Karpas-422 (cell line): ENCODE data around the gene DCTN2. TPM values are rescaled to one million over a fixed set of nuclear protein-coding genes. Genes with fewer than 3 reads are reported as not detected.

Experiments
- DNase-seq: peaks from one replicate; pipeline ENCODE4 v3.0.0-alpha.2; 2015
- H2AFZ ChIP-seq: fragments of 200-600 bp; sonication (generic); 2 replicates; pipeline ENCODE4 v1.6.1; 2014; ENCODE audit warnings: antibody characterized with exemption, low read length, mixed read lengths
- H3K27ac ChIP-seq: fragments of 200-600 bp; sonication (generic); 2 replicates; pipeline ENCODE4 v1.5.1; 2014; ENCODE audit warnings: mild to moderate bottlenecking, low read length, moderate library complexity
- H3K27me3 ChIP-seq: fragments of 200-600 bp; sonication (generic); 2 replicates; pipeline ENCODE4 v1.6.1; 2014; ENCODE audit warnings: low read length, mixed read lengths
- H3K36me3 ChIP-seq: fragments of 200-600 bp; sonication (generic); 2 replicates; pipeline ENCODE4 v1.6.1; 2014; ENCODE audit warnings: low read length, mixed read lengths; ENCODE audit not compliant: insufficient read depth
- H3K4me1 ChIP-seq: fragments of 200-600 bp; sonication (generic); 2 replicates; pipeline ENCODE4 v1.6.1; 2014; ENCODE audit warnings: mild to moderate bottlenecking, low read length, mixed read lengths
- H3K4me2 ChIP-seq: fragments of 200-600 bp; sonication (generic); 2 replicates; pipeline ENCODE4 v1.6.1; 2014; ENCODE audit warnings: low read length, low read depth, mild to moderate bottlenecking; ENCODE audit not compliant: poor library complexity, severe bottlenecking
- H3K4me3 ChIP-seq: fragments of 200-600 bp; sonication (generic); 2 replicates; pipeline ENCODE4 v1.5.1; 2014; ENCODE audit warnings: mild to moderate bottlenecking, antibody characterized with exemption, low read length, mixed read lengths
- H3K79me2 ChIP-seq: fragments of 200-600 bp; sonication (generic); 2 replicates; pipeline ENCODE4 v1.6.1; 2014; ENCODE audit warnings: mild to moderate bottlenecking, low read length, mixed read lengths
- H3K9ac ChIP-seq: fragments of 200-600 bp; sonication (generic); 2 replicates; pipeline ENCODE4 v1.6.0; 2014; ENCODE audit warnings: low read length
- H3K9me2 ChIP-seq: fragments of 200-600 bp; sonication (generic), shearing (Covaris generic); replicated peaks from 2 replicates; pipeline ENCODE4 v1.6.0; 2014; ENCODE audit warnings: mild to moderate bottlenecking, low read length, moderate library complexity; ENCODE audit not compliant: insufficient read depth
- H3K9me3 ChIP-seq: fragments of 300-700, 200-600 bp; sonication (generic); 2 replicates; pipeline ENCODE4 v1.6.1; 2014; ENCODE audit warnings: low read length, mixed read lengths
- H4K20me1 ChIP-seq: fragments of 200-600 bp; sonication (generic); 2 replicates; pipeline ENCODE4 v1.6.1; 2014; ENCODE audit warnings: mild to moderate bottlenecking, antibody characterized with exemption, low read length, low read depth; ENCODE audit not compliant: insufficient read depth
- total RNA-seq: library from RNA; depleted of rRNA; stranded (reverse); fragments of >200 nt; shearing (Covaris generic); gene quantifications from 2 replicates; pipeline ENCODE4 v1.2.3, GENCODE V29; 2014; ENCODE audit warnings: low replicate concordance

Gene DCTN2
- total RNA-seq, 1 experiment from 2014 or later, result 77.9 TPM

GRCh38 chr12:57525615-57526383, 21.2 kb downstream of the DCTN2 start:
- Histone ChIP-seq H3K27ac (no peak overlapping the region), H2AFZ (no peak overlapping the region), H3K79me2 (peaks cover 29% of the 10 kb centered on the region), H3K36me3 (peaks cover 22% of the 10 kb centered on the region), H3K27me3 (no peaks in the 10 kb centered on the region), H3K4me3 (no peak overlapping the region), H4K20me1 (0 out of 2 replicates have a peak, but pooled peaks cover 11% of the 10 kb centered on the region), H3K9ac (no peak overlapping the region), H3K9me2 (no peaks in the 10 kb centered on the region), H3K9me3 (no peaks in the 10 kb centered on the region), H3K4me1 (peaks cover 38% of the 10 kb centered on the region), H3K4me2 (no peak overlapping the region)
- DNase-seq, result no peak

DNA sequence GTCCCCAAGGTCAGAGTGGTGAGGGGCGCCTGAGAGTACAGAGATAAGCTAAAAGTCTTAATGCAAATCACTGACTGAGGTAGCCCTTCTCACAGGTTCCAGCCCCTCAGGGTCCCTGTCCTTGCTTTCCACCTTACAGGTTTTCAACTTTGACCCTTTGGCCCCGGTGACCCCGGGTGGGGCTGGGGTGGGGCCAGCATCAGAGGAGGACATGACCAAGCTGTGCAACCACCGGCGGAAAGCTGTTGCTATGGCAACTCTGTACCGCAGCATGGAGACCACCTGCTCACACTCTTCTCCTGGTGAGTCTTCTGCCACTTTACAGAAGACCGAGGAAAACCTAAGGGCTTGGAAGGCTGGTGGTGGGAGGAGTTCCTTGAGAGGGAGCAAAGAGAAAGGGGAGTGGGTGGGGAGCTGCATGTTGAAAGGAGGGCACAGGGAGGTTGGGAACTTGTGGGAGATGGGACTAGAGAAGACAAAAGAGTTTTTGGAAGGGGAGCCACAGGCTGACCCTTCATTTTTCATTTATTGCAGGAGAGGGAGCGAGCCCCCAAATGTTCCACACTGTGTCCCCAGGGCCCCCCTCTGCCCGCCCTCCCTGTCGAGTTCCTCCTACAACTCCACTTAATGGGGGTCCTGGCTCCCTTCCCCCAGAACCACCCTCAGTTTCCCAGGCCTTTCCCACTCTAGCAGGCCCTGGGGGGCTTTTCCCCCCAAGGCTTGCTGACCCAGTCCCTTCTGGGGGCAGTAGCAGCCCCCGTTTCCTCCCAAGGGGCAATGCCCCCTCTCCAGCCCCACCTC, 22.0 kb downstream of the DCTN2 start:
- Histone ChIP-seq H3K4me3 (no peak overlapping the region), H3K36me3 (peaks cover 14% of the 10 kb centered on the region), H3K27me3 (no peaks in the 10 kb centered on the region), H3K4me1 (peaks cover 39% of the 10 kb centered on the region), H2AFZ (no peak overlapping the region), H3K9me3 (no peaks in the 10 kb centered on the region), H4K20me1 (peaks cover 12% of the 10 kb centered on the region; the same call in 1 of the 2 replicates), H3K9me2 (no peaks in the 10 kb centered on the region), H3K79me2 (peaks cover 32% of the 10 kb centered on the region), H3K4me2 (no peak overlapping the region), H3K9ac (peak overlapping the region; percentile 89; the same call in 1 of the 2 replicates), H3K27ac (no peak overlapping the region)
- DNase-seq, result no peak

DNA sequence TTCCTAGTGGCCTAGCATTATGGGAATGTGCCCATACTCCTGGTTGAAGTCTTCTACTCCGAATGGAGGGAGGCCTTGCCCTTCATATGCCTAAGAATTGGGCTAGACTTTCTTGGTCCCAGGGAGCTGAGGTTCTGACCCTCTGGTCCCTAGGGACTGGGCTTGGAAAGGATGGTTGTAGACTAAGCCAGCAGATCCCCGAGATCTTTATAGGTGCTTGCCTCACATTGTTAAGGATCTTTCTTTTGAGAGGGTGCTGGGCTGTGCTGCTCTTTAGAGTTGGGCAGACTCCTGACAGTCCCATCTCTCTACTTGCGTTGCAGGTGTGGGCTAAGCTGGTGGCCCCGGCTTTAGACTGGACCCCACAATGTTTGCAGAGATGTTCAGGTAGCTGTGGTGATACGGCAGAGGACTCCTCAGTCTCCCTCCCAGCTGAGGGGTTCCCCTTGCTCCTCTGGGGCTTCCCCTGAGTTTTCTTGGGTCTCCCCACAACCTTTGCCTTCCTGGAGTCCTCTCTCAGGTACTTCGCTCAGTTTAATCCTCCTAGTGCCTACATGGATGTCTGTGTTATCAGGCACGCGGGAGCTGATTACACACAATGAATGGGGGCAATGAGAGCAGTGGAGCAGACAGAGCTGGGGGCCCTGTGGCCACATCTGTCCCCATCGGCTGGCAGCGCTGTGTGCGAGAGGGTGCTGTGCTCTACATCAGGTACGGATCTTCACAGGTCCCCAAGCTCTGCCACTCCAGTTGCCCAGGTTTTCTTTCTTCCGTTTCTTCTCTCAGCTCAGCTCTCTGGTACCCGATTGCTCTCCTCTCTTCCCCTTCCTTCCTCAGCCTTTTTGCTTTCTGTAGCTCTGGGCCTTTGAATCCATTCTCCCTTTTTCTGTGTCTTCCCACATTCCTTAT, 23.0 kb downstream of the DCTN2 start:
- peak; percentile 56 for DNase-seq
- Histone ChIP-seq H3K9ac (peak overlapping the region; percentile 89), H3K4me1 (peaks cover 43% of the 10 kb centered on the region)

GRCh38 chr12:57522887-57523705, 23.9 kb downstream of the DCTN2 start:
- peak; percentile 83 for DNase-seq
- peaks cover 12% of the 10 kb centered on the region for H3K36me3 ChIP-seq
- peaks cover 30% of the 10 kb centered on the region; the same call in 1 of the 2 replicates for H4K20me1 ChIP-seq
- H3K27me3 ChIP-seq, result no peaks in the 10 kb centered on the region
- H3K79me2 ChIP-seq, result peaks cover 51% of the 10 kb centered on the region
- no peaks in the 10 kb centered on the region for H3K9me3 ChIP-seq
- peaks cover 52% of the 10 kb centered on the region for H3K4me1 ChIP-seq
- H3K4me2 ChIP-seq, result peak overlapping the region; percentile 92
- H3K4me3 ChIP-seq, result peak overlapping the region; percentile 92
- H3K27ac ChIP-seq, result peak overlapping the region; percentile 91
- H3K9ac ChIP-seq, result peak overlapping the region; percentile 89
- no peak overlapping the region for H2AFZ ChIP-seq
- H3K9me2 ChIP-seq, result no peaks in the 10 kb centered on the region

More for the DNA sequence above, 23.0 kb downstream of the DCTN2 start:
- peaks cover 23% of the 10 kb centered on the region; the same call in 1 of the 2 replicates for H4K20me1 ChIP-seq
- peaks cover 9% of the 10 kb centered on the region for H3K36me3 ChIP-seq
- H2AFZ ChIP-seq, result no peak overlapping the region
- H3K9me2 ChIP-seq, result no peaks in the 10 kb centered on the region
- H3K9me3 ChIP-seq, result no peaks in the 10 kb centered on the region
- H3K27ac ChIP-seq, result peak overlapping the region; percentile 91
- H3K27me3 ChIP-seq, result no peaks in the 10 kb centered on the region
- peak overlapping the region; percentile 92 for H3K4me2 ChIP-seq
- peaks cover 43% of the 10 kb centered on the region for H3K79me2 ChIP-seq
- H3K4me3 ChIP-seq, result peak overlapping the region; percentile 92

- peak within 1 kb of the TSS; percentile 91 for H3K27ac ChIP-seq
- H3K4me2 ChIP-seq, result peak within 1 kb of the TSS; percentile 92
- H3K4me3 ChIP-seq, result peak within 1 kb of the TSS; percentile 92
- peak within 1 kb of the TSS; percentile 89 for H3K9ac ChIP-seq
- peaks cover 53% of the 10 kb centered on the region for H3K4me1 ChIP-seq
- no peaks in the 10 kb centered on the region for H3K9me3 ChIP-seq
- no peaks in the 10 kb centered on the region for H3K27me3 ChIP-seq
- H3K79me2 ChIP-seq, result peaks cover 49% of the 10 kb centered on the region
- peak within 1 kb of the TSS; percentile 72 for H2AFZ ChIP-seq
- peak; percentile 95 for DNase-seq
- H4K20me1 ChIP-seq, result peaks cover 33% of the 10 kb centered on the region; the same call in 1 of the 2 replicates
- no peaks in the 10 kb centered on the region for H3K9me2 ChIP-seq
- peaks cover 14% of the 10 kb centered on the region for H3K36me3 ChIP-seq
Measured at GRCh38 chr12:57522011-57522886, 24.7 kb downstream of the DCTN2 start, which contains the start of gene MBD6. Gene MBD6, plus strand, starts transcription at chr12:57522824. Its CDS starts 1,480 bp downstream, at chr12:57524304.

- no peaks in the 10 kb centered on the region for H3K9me2 ChIP-seq
- peak overlapping the region; percentile 91 for H3K27ac ChIP-seq
- peak overlapping the region; percentile 92 for H3K4me3 ChIP-seq
- H3K4me1 ChIP-seq, result peaks cover 53% of the 10 kb centered on the region
- 0 out of 2 replicates have a peak overlapping the region, but pooled peaks have one; percentile 72 for H2AFZ ChIP-seq
- H3K4me2 ChIP-seq, result peak overlapping the region; percentile 80
- H3K79me2 ChIP-seq, result peaks cover 53% of the 10 kb centered on the region
- H3K9ac ChIP-seq, result peak overlapping the region; percentile 89
- no peak for DNase-seq
- no peaks in the 10 kb centered on the region for H3K9me3 ChIP-seq
- no peaks in the 10 kb centered on the region for H3K27me3 ChIP-seq
- H4K20me1 ChIP-seq, result peaks cover 38% of the 10 kb centered on the region; the same call in 1 of the 2 replicates
- H3K36me3 ChIP-seq, result peaks cover 17% of the 10 kb centered on the region
Measured at GRCh38 chr12:57521525-57522010, 25.4 kb downstream of the DCTN2 start.
